ENCODE measurements around the gene JPT2. TPM values are rescaled to one million over a fixed set of nuclear protein-coding genes. Genes with fewer than 3 reads are reported as not detected.

JPT2 gene
- total and polyA plus RNA-seq, 2 donors (not counting 1 experiment from before 2014, with no cell fraction given), result 15.5 to 41.2 TPM

DNA sequence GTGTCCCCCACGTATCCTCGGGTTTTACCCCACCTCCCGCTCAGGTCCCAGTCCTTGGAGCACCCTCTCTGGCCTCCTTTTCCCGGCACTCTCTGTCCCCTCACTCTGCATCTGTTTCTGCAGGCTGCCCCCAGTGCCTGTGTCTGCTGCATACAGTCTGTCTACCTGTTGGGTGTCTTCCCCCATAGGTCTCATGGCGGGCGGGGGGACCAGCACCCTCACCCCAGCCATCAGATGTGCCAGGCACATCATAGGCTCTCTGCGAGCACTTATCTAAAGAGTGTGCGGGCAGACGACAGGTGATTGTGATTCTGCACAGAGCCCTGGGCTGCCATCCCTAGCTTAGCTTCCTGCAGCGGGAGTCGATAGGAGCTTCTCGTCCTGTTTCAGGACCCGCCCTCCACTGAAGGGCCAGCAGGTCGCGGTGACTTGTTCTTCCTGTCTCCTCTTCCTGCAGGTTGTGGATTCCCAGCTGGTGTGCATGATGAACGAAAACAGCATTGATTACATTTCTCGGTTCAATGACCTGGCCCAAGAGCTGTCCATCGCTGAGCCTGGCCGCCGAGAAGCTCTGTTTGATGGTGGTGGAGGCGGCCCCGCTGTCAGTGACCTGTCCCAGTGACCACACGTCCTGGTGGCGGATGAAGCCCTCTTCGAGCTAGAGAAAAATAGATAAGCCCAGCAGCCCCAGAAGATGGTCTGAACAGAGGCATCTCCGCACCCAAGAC, 4.5 kb upstream of the JPT2 start:
- Histone ChIP-seq H3K9ac (ENCODE audit: insufficient read depth, low read length) (no peak overlapping the region), H2AFZ (ENCODE audit: low read length) (no peak overlapping the region)
- DNase-seq (ENCODE audit: low read depth in 2 of 2), result no peak

DNA sequence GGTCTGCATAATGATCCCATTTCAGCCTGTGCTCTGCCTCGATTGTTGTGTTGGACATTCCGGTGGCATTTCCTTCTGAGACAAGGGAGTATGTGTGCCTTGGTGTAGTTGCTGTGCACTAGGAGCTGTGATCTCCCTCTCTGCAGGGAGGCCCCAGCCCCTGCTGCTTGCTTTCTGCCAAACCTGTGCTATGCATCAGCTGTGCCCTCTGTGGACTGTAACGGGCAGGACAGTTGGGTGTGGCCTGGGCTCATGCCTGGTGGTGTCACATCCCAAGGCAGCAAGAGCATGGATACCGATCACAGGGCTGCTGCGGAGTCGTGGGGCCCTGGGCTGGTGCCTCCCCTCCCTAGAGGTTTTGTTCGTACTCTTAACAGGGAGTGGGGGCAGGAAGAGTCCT, 3.8 kb upstream of the JPT2 start:
- Histone ChIP-seq H3K4me1 (ENCODE audit: control insufficient read depth, extremely low read depth, insufficient read depth, low read length) (peaks cover 4% of the 10 kb centered on the region), H3K79me2 (ENCODE audit: control insufficient read depth, insufficient read depth, low read length) (peaks cover 9% of the 10 kb centered on the region), H3K36me3 (ENCODE audit: control insufficient read depth, insufficient read depth, low read length) (peaks cover 31% of the 10 kb centered on the region), H3K9ac (ENCODE audit: insufficient read depth, low read length) (no peak overlapping the region), H3K9me3 (ENCODE audit: control insufficient read depth, insufficient read depth, low read depth, low read length) (no peaks in the 10 kb centered on the region), H3K27me3 (ENCODE audit: control insufficient read depth, insufficient read depth, low read length) (no peaks in the 10 kb centered on the region), H3K27ac (ENCODE audit: insufficient read depth, low read length) (no peak overlapping the region), H3K4me2 (ENCODE audit: extremely low read depth, insufficient read depth, low read length) (no peak overlapping the region), H3K4me3 (replicated peaks in 1 of 4; ENCODE audit: control extremely low read depth in 1 of 4, insufficient read depth in 1 of 4, low read depth in 3 of 4, low read length in 4 of 4) (no peak overlapping the region), H2AFZ (ENCODE audit: low read length) (no peak overlapping the region), H4K20me1 (ENCODE audit: control insufficient read depth, extremely low read depth, insufficient read depth, low read length) (no peaks in the 10 kb centered on the region)
- TF ChIP-seq EZH2 (IDR thresholded peaks at IDR 0.05; ENCODE audit: low read length, missing control alignments), result no peak
- TF ChIP-seq, protein P1, sequence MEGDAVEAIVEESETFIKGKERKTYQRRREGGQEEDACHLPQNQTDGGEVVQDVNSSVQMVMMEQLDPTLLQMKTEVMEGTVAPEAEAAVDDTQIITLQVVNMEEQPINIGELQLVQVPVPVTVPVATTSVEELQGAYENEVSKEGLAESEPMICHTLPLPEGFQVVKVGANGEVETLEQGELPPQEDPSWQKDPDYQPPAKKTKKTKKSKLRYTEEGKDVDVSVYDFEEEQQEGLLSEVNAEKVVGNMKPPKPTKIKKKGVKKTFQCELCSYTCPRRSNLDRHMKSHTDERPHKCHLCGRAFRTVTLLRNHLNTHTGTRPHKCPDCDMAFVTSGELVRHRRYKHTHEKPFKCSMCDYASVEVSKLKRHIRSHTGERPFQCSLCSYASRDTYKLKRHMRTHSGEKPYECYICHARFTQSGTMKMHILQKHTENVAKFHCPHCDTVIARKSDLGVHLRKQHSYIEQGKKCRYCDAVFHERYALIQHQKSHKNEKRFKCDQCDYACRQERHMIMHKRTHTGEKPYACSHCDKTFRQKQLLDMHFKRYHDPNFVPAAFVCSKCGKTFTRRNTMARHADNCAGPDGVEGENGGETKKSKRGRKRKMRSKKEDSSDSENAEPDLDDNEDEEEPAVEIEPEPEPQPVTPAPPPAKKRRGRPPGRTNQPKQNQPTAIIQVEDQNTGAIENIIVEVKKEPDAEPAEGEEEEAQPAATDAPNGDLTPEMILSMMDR (conservative IDR thresholded peaks at IDR 0.05 in 1 of 2, IDR thresholded peaks at IDR 0.05 in 1 of 2; ENCODE audit: low read depth in 1 of 2, low read length in 2 of 2), result no peak
- no peak for DNase-seq (ENCODE audit: low read depth in 2 of 2)

More for the DNA sequence above, 4.5 kb upstream of the JPT2 start:
- Histone ChIP-seq H3K79me2 (ENCODE audit: control insufficient read depth, insufficient read depth, low read length) (peaks cover 2% of the 10 kb centered on the region), H3K4me1 (ENCODE audit: control insufficient read depth, extremely low read depth, insufficient read depth, low read length) (peaks cover 4% of the 10 kb centered on the region), H3K27ac (ENCODE audit: insufficient read depth, low read length) (no peak overlapping the region), H3K4me3 (replicated peaks in 1 of 4; ENCODE audit: control extremely low read depth in 1 of 4, insufficient read depth in 1 of 4, low read depth in 3 of 4, low read length in 4 of 4) (no peak overlapping the region), H3K9me3 (ENCODE audit: control insufficient read depth, insufficient read depth, low read depth, low read length) (no peaks in the 10 kb centered on the region), H3K27me3 (ENCODE audit: control insufficient read depth, insufficient read depth, low read length) (no peaks in the 10 kb centered on the region), H4K20me1 (ENCODE audit: control insufficient read depth, extremely low read depth, insufficient read depth, low read length) (no peaks in the 10 kb centered on the region), H3K36me3 (ENCODE audit: control insufficient read depth, insufficient read depth, low read length) (peaks cover 35% of the 10 kb centered on the region), H3K4me2 (ENCODE audit: extremely low read depth, insufficient read depth, low read length) (no peak overlapping the region)
- TF ChIP-seq EZH2 (IDR thresholded peaks at IDR 0.05; ENCODE audit: low read length, missing control alignments), result no peak
- TF ChIP-seq, protein P1 (conservative IDR thresholded peaks at IDR 0.05 in 1 of 2, IDR thresholded peaks at IDR 0.05 in 1 of 2; ENCODE audit: low read depth in 1 of 2, low read length in 2 of 2), result no peak

GRCh38 chr16:1674751-1675664, 3.1 kb upstream of the JPT2 start:
- Histone ChIP-seq H3K27ac (ENCODE audit: insufficient read depth, low read length) (no peak overlapping the region), H3K4me1 (ENCODE audit: control insufficient read depth, extremely low read depth, insufficient read depth, low read length) (peaks cover 7% of the 10 kb centered on the region), H3K4me2 (ENCODE audit: extremely low read depth, insufficient read depth, low read length) (peak overlapping the region; percentile 15), H3K4me3 (replicated peaks in 1 of 4; ENCODE audit: control extremely low read depth in 1 of 4, insufficient read depth in 1 of 4, low read depth in 3 of 4, low read length in 4 of 4) (no peak overlapping the region), H3K9me3 (ENCODE audit: control insufficient read depth, insufficient read depth, low read depth, low read length) (no peaks in the 10 kb centered on the region), H3K79me2 (ENCODE audit: control insufficient read depth, insufficient read depth, low read length) (peaks cover 16% of the 10 kb centered on the region), H2AFZ (ENCODE audit: low read length) (no peak overlapping the region), H3K27me3 (ENCODE audit: control insufficient read depth, insufficient read depth, low read length) (no peaks in the 10 kb centered on the region), H3K36me3 (ENCODE audit: control insufficient read depth, insufficient read depth, low read length) (peaks cover 27% of the 10 kb centered on the region), H4K20me1 (ENCODE audit: control insufficient read depth, extremely low read depth, insufficient read depth, low read length) (no peaks in the 10 kb centered on the region), H3K9ac (ENCODE audit: insufficient read depth, low read length) (no peak overlapping the region)
- peak; percentile 31 to 87 for DNase-seq (ENCODE audit: low read depth in 2 of 2)
- TF ChIP-seq, protein P1 (conservative IDR thresholded peaks at IDR 0.05 in 1 of 2, IDR thresholded peaks at IDR 0.05 in 1 of 2; ENCODE audit: low read depth in 1 of 2, low read length in 2 of 2), result no peak
- no peak for TF ChIP-seq EZH2 (IDR thresholded peaks at IDR 0.05; ENCODE audit: low read length, missing control alignments)
